Endothelial cell (in vitro differentiated cells): ENCODE measurements around the gene GAD1. TPM values are rescaled to one million over a fixed set of nuclear protein-coding genes. Genes with fewer than 3 reads are reported as not detected.

Experiments used
- DNase-seq: peaks from one replicate; pipeline ENCODE4 v3.0.0; 2021; ENCODE audit warnings: low spot score
- H3K27ac Mint-ChIP-seq: one replicate; pipeline ENCODE4 v1.8.0; 2021; ENCODE audit warnings: mixed read lengths, inconsistent platforms; ENCODE audit not compliant: unreplicated experiment
- H3K27me3 Mint-ChIP-seq: one replicate; pipeline ENCODE4 v1.8.0; 2021; ENCODE audit warnings: mild to moderate bottlenecking, moderate library complexity, mixed read lengths, inconsistent platforms; ENCODE audit not compliant: unreplicated experiment
- H3K36me3 Mint-ChIP-seq: one replicate; pipeline ENCODE4 v1.8.0; 2021; ENCODE audit warnings: mild to moderate bottlenecking, low read depth, mixed read lengths, inconsistent platforms; ENCODE audit not compliant: unreplicated experiment
- H3K4me1 Mint-ChIP-seq: one replicate; pipeline ENCODE4 v1.8.0; 2021; ENCODE audit warnings: mild to moderate bottlenecking, mixed read lengths, inconsistent platforms; ENCODE audit not compliant: unreplicated experiment
- H3K4me3 Mint-ChIP-seq: one replicate; pipeline ENCODE4 v1.8.0; 2021; ENCODE audit warnings: mild to moderate bottlenecking, mixed read lengths, inconsistent platforms; ENCODE audit not compliant: unreplicated experiment
- H3K9me3 Mint-ChIP-seq: one replicate; pipeline ENCODE4 v1.8.0; 2021; ENCODE audit warnings: mixed read lengths, inconsistent platforms; ENCODE audit not compliant: unreplicated experiment
- total RNA-seq: library from RNA; stranded (reverse); fragmentation: NEBNext Ultra II Directional; extraction: Animal tissue kit (Norgen Biotek cat#: 25700); gene quantifications from one replicate; pipeline ENCODE4 v1.2.1, GENCODE V29; 2021; ENCODE audit not compliant: unreplicated experiment
- TF ChIP-seq, protein P1 (sequence below): fragments of 200-600 bp; sonication (generic); IDR thresholded peaks from one replicate; pipeline ENCODE4 v1.5.0; 2021; ENCODE audit warnings: antibody characterized with exemption; ENCODE audit not compliant: unreplicated experiment

GAD1 gene
- total RNA-seq, 1 donor from 2014 or later = 129 TPM

DNA sequence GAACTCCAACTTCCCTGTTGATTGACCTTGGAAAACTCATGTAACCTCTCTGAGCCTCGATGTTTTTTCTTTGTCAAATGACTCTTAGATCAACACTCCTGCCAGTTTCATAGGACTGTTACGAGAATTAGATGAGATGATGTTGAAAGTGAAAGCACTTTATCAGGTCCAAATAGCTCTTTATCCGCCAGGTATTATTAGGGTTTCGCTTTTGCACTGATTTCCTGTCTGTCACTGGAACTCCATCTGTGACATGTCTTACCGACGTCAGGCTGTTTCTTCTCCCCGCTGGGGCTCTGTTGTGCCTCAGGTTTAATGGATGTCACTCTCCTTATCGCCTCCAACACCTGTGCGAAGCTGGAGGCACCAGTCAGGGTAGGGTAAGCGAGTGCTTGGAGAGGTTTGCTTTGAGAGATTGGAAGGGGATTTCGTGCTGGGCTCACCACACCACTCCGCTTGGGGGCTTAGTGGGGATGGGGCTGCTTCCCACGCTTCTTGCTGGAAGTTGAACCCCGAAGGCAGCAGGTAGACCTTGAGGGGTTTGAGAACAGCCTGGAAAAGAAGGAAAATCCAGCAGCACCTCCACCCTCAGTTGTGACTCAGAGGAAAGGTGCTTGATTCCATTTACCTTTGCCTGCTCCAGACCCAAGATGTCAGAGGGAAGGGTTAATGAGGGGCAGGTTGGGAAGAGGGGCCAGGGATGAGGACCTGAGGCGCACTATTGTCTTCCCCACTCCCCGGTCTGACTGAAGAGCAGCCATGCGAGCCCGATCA lies 4.3 kb downstream of the GAD1 start:
- DNase-seq = no peak
- peaks cover 38% of the 10 kb centered on the region for H3K27me3 Mint-ChIP-seq
- H3K36me3 Mint-ChIP-seq = peaks cover 47% of the 10 kb centered on the region
- TF ChIP-seq, protein P1, sequence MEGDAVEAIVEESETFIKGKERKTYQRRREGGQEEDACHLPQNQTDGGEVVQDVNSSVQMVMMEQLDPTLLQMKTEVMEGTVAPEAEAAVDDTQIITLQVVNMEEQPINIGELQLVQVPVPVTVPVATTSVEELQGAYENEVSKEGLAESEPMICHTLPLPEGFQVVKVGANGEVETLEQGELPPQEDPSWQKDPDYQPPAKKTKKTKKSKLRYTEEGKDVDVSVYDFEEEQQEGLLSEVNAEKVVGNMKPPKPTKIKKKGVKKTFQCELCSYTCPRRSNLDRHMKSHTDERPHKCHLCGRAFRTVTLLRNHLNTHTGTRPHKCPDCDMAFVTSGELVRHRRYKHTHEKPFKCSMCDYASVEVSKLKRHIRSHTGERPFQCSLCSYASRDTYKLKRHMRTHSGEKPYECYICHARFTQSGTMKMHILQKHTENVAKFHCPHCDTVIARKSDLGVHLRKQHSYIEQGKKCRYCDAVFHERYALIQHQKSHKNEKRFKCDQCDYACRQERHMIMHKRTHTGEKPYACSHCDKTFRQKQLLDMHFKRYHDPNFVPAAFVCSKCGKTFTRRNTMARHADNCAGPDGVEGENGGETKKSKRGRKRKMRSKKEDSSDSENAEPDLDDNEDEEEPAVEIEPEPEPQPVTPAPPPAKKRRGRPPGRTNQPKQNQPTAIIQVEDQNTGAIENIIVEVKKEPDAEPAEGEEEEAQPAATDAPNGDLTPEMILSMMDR = no peak
- no peaks in the 10 kb centered on the region for H3K9me3 Mint-ChIP-seq
- H3K4me1 Mint-ChIP-seq = peaks cover 48% of the 10 kb centered on the region
- H3K4me3 Mint-ChIP-seq = peak overlapping the region; percentile 81
- no peak overlapping the region for H3K27ac Mint-ChIP-seq

DNA sequence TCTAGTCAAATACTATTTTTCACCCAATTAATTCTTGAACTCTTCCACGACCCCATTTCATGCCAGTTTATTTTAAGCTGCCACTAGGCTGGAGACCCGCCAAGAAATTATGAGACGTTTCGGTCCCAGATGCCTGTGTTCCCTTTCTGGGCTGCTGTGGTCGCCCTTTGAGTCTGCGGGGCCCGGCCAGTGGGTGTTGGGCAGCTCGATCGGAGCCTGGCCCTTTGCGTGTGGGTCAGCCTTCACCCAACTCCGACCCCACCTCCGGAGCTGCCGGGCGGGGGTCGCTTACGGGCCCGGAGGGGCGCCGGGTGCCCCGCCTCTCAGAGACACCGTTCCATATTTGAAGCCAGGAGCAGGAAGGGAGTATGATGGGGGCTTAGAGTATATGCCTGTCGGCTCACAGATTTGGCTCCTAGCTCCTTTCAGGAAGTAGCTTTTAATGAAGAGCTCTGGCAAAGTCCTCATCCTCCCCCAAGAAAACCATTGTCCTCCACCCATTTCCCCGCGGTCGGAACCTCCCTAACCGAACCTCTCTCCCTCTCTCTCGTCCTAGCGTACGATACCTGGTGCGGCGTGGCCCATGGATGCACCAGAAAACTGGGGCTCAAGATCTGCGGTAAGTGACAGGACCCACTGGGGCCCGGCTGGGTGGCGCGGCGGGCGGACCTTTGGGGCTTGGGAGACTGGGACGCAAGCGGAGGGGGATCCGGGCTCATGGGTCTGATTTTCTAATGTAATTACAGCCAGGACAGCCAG lies 5.0 kb downstream of the GAD1 start:
- Mint-ChIP-seq H3K9me3 (no peaks in the 10 kb centered on the region), H3K4me1 (peaks cover 48% of the 10 kb centered on the region), H3K27ac (peak overlapping the region; percentile 67), H3K27me3 (peaks cover 41% of the 10 kb centered on the region), H3K36me3 (peaks cover 50% of the 10 kb centered on the region), H3K4me3 (peak overlapping the region; percentile 81)
- no peak for DNase-seq
- TF ChIP-seq, protein P1 = no peak

DNA sequence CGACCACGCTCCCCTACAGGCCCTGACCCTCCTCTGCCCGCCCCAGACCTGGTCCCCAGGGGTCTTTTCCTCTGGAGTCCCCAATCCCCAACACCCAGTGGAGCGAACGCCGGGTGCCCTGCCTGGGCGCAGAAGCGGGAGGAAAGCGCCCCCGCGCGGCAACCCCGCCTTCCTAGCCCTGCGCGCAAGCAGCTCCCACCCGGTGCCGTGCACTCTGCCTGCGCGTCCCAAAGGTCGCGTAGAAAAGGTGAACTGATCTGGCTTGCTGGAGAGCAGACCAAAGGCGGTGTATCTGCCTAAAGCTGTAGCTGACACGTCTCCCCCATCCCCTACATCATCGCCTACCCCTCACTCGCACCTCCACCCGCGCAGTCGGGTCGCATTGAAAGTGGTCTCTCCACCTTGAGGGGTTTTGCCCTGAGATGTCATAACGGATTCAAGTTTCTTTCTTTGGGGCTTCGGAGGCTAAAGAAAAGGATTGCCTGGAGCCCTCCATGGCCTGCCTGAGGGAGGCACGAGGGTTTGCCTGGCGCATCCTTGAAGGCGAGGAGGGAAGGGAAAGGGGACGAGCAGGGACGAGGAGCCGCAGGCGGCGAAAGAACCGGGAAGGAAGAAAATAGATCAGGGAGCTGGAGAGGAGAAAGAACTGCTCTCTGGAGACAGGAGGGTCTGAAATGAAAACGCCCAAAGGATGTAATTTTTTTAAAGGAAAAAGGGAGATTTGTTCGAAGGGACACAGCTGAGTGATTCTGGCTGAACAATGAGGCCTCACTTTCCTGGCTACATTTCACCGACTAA lies 5.8 kb downstream of the GAD1 start:
- peak overlapping the region; percentile 16 for H3K27ac Mint-ChIP-seq
- peaks cover 43% of the 10 kb centered on the region for H3K27me3 Mint-ChIP-seq
- H3K4me1 Mint-ChIP-seq = peaks cover 47% of the 10 kb centered on the region
- TF ChIP-seq, protein P1 = peak; percentile 41
- peaks cover 56% of the 10 kb centered on the region for H3K36me3 Mint-ChIP-seq
- no peaks in the 10 kb centered on the region for H3K9me3 Mint-ChIP-seq
- peak; percentile 57 for DNase-seq
- peak overlapping the region; percentile 80 for H3K4me3 Mint-ChIP-seq

DNA sequence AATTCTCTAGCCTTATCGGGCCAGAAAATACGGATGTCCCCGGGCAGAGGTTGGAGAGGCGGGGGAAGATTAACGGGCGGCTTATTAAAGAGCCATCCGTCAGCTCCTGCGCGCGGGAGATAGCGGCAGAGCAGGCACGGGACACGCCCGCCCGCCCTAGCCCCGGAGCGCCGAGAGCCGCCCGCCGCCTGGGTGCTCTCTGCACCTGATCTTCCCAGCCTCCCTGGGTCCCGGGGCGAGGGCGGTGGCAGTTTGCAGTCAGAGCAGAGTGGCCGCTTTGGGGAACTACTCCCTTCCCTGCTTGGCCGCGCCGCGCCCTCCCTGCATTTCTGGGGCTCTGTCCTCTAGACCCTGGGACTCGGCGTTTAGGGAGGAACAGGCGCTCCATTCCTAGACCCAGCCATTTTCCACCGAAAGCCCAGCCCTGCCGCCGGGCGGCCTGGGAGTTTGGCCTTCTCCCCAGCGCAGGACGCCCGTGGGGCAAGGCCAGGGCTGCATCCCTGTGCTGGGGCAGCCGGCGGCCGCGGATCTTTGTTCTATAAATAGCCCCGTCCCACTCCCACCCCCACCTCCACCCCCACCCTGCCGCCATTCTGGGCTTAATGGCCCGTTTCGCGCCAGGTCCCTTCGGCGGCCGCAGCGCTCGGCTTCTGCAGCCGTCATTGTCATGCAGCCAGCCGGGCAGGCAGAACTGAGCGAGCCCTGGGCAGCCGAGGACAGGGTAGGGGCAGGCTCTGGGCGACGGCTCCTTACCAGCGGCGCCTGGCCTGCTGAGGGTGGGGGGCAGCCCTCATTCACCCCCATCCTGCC lies 6.6 kb downstream of the GAD1 start:
- peak overlapping the region; percentile 80 for H3K4me3 Mint-ChIP-seq
- TF ChIP-seq, protein P1 = no peak
- H3K27me3 Mint-ChIP-seq = peaks cover 42% of the 10 kb centered on the region
- no peaks in the 10 kb centered on the region for H3K9me3 Mint-ChIP-seq
- no peak overlapping the region for H3K27ac Mint-ChIP-seq
- H3K4me1 Mint-ChIP-seq = peaks cover 44% of the 10 kb centered on the region
- peaks cover 59% of the 10 kb centered on the region for H3K36me3 Mint-ChIP-seq
- no peak for DNase-seq
